SK-N-SH (cell line): ENCODE data around the gene IRF5. TPM values are rescaled to one million over a fixed set of nuclear protein-coding genes. Genes with fewer than 3 reads are reported as not detected.

Source experiments
- CTCF ChIA-PET: fragments of 300-600, 350-600 bp; formaldehyde crosslinking; extraction: SDS; loops from one replicate; lab custom pipeline; 2021; lab: Yijun Ruan, JAX
- POLR2A ChIA-PET: fragments of 350-600 bp; sonication (Branson Sonifier 250); formaldehyde crosslinking; extraction: SDS; loops from one replicate; lab custom pipeline; 2020; ENCODE audit warnings: antibody characterized with exemption, inconsistent platforms; lab: Yijun Ruan, JAX
- DNase-seq: peaks from one replicate; pipeline ENCODE4 v3.0.0; 2012
- H2AFZ ChIP-seq: fragments of 200-600 bp; sonication (generic); 2 replicates; pipeline ENCODE4 v1.8.1; 2016; ENCODE audit warnings: antibody characterized with exemption, mild to moderate bottlenecking, low read depth
- H3F3A ChIP-seq: fragments of 200-600 bp; sonication (generic); replicated peaks from 2 replicates; pipeline ENCODE3; 2016; ENCODE audit warnings: antibody characterized with exemption, mild to moderate bottlenecking; ENCODE audit not compliant: insufficient read depth
- H3K27ac ChIP-seq, 2 experiments: fragments of 200-500 bp in 1 of 2; fragments of 200-600 bp in 1 of 2; sonication (Bioruptor generic) in 1 of 2; sonication (generic), shearing (Covaris generic) in 1 of 2; 2 replicates each; pipeline versions ENCODE4 v1.5.1 to v1.6.1; 2014 to 2016; ENCODE audit warnings: low read depth in 2 of 2, inconsistent platforms in 1 of 2, low read length in 1 of 2, mild to moderate bottlenecking in 1 of 2, mixed read lengths in 1 of 2
- H3K27me3 ChIP-seq: fragments of 200-600 bp; sonication (generic), shearing (Covaris generic); 2 replicates; pipeline ENCODE4 v1.6.1; 2016; ENCODE audit warnings: mixed run types; ENCODE audit not compliant: insufficient read depth
- H3K36me3 ChIP-seq, 2 experiments: fragments of 200-500 bp in 1 of 2; fragments of 200-600 bp in 1 of 2; sonication (Bioruptor generic) in 1 of 2; sonication (generic) in 1 of 2; replicated peaks in 1 of 2; 2 replicates each; pipeline versions ENCODE3 to v1.5.1; 2014 to 2016; ENCODE audit warnings: low read length in 1 of 2, mild to moderate bottlenecking in 1 of 2; ENCODE audit not compliant: insufficient read depth in 2 of 2, control insufficient read depth in 1 of 2
- H3K4me1 ChIP-seq, 2 experiments: fragments of 200-500 bp in 1 of 2; fragments of 200-600 bp in 1 of 2; sonication (Bioruptor generic) in 1 of 2; sonication (generic), shearing (Covaris generic) in 1 of 2; 2 replicates each; pipeline versions ENCODE4 v1.5.1 to v1.6.1; 2014 to 2016; ENCODE audit warnings: low read depth in 1 of 2, low read length in 1 of 2, mixed run types in 1 of 2; ENCODE audit not compliant: insufficient read depth in 2 of 2, control insufficient read depth in 1 of 2
- H3K4me2 ChIP-seq: fragments of 200-600 bp; sonication (generic), shearing (Covaris generic); 2 replicates; pipeline ENCODE4 v1.6.1; 2017; ENCODE audit warnings: mixed run types
- H3K4me3 ChIP-seq, 2 experiments: fragments of 200-500 bp in 1 of 2; fragments of 200-600 bp in 1 of 2; sonication (Bioruptor generic) in 1 of 2; sonication (generic), shearing (Covaris generic) in 1 of 2; 2 replicates each; pipeline versions ENCODE4 v1.5.1 to v1.8.1; 2014 to 2016; ENCODE audit warnings: low read depth in 2 of 2, inconsistent platforms in 1 of 2, low read length in 1 of 2, mild to moderate bottlenecking in 1 of 2, mixed read lengths in 1 of 2, moderate library complexity in 1 of 2
- H3K79me2 ChIP-seq: fragments of 200-600 bp; sonication (generic); 2 replicates; pipeline ENCODE4 v1.8.1; 2017; ENCODE audit warnings: mild to moderate bottlenecking; ENCODE audit not compliant: insufficient read depth
- H3K9ac ChIP-seq: fragments of 200-600 bp; sonication (generic); 2 replicates; pipeline ENCODE4 v1.6.1; 2017; ENCODE audit warnings: mixed run types
- H3K9me2 ChIP-seq: fragments of 200-600 bp; sonication (generic); 2 replicates; pipeline ENCODE4 v1.6.1; 2017; ENCODE audit warnings: mixed run types
- H3K9me3 ChIP-seq: fragments of 200-600 bp; sonication (generic); 2 replicates; pipeline ENCODE4 v1.6.1; 2017; ENCODE audit warnings: mixed run types, mild to moderate bottlenecking, moderate library complexity
- H4K20me1 ChIP-seq: fragments of 200-600 bp; sonication (generic); 2 replicates; pipeline ENCODE4 v1.6.1; 2017; ENCODE audit warnings: mild to moderate bottlenecking, mixed run types; ENCODE audit not compliant: insufficient read depth
- CHD2 ChIP-seq: fragments of 150-350 bp; IDR thresholded peaks from 2 replicates; pipeline ENCODE4 v1.6.1; 2018; ENCODE audit warnings: low read length; ENCODE audit not compliant: partially characterized antibody
- EP300 ChIP-seq, 2 experiments: IDR thresholded peaks; 2 replicates each; pipeline versions ENCODE4 v1.4.0 to v1.6.1; 2012; ENCODE audit warnings: borderline replicate concordance in 1 of 2, low read depth in 1 of 2, low read length in 1 of 2
- EZH2phosphoT487 ChIP-seq: fragments of 200-600 bp; sonication (generic); IDR thresholded peaks from 2 replicates; pipeline ENCODE4 v1.6.1; 2017; ENCODE audit warnings: low read depth, mixed run types, mild to moderate bottlenecking, antibody characterized with exemption, moderate library complexity, borderline replicate concordance
- FOXJ3 ChIP-seq: sonication (generic); formaldehyde crosslinking; IDR thresholded peaks from 2 replicates; pipeline ENCODE4 v1.5.1; 2020; ENCODE audit warnings: mild to moderate bottlenecking, missing genetic modification reagents
- GABPA ChIP-seq: IDR thresholded peaks from 2 replicates; pipeline ENCODE4 v1.4.0; 2012; ENCODE audit warnings: low read depth, mild to moderate bottlenecking
- MEF2A ChIP-seq: IDR thresholded peaks from 2 replicates; pipeline ENCODE4 v1.4.0; 2012; ENCODE audit warnings: low read depth, borderline replicate concordance
- POLR2AphosphoS5 ChIP-seq: IDR thresholded peaks from 2 replicates; pipeline ENCODE4 v1.6.1; 2012; ENCODE audit warnings: low read depth, low read length
- SIN3A ChIP-seq: IDR thresholded peaks from 2 replicates; pipeline ENCODE4 v1.6.1; 2012; ENCODE audit warnings: low read depth, mild to moderate bottlenecking, low read length, moderate library complexity, borderline replicate concordance
- WGBS: methylation state at CpG from one replicate; pipeline ENCODE4 v1.1.6; 2017; ENCODE audit warnings: low lambda C conversion rate; 5-methylcytosine and 5-hydroxymethylcytosine counted together
- polyA plus RNA-seq, 3 experiments: library from polyadenylated mRNA; depleted of rRNA; stranded (reverse); fragments of >200 nt; gene quantifications; 2 replicates each; pipeline ENCODE4 v1.2.3, GENCODE V29; 2012
- TF ChIP-seq, protein P1 (sequence below): IDR thresholded peaks from 2 replicates; pipeline ENCODE4 v1.4.0; 2012; ENCODE audit warnings: low read depth, borderline replicate concordance
- TF ChIP-seq, protein P2 (sequence below): fragments of 150-350 bp; IDR thresholded peaks from 2 replicates; pipeline ENCODE4 v1.6.1; 2016; ENCODE audit warnings: mild to moderate bottlenecking, low read depth, low read length
- TF ChIP-seq, protein P3 (sequence below): fragments of 150-350 bp; IDR thresholded peaks from 2 replicates; pipeline ENCODE4 v1.6.1; 2017; ENCODE audit warnings: antibody characterized with exemption, low read length, low read depth, borderline replicate concordance
- TF ChIP-seq, protein P4 (sequence below): fragments of 200-600 bp; sonication (generic); IDR thresholded peaks from 2 replicates; pipeline ENCODE4 v1.6.1; 2017; ENCODE audit warnings: antibody characterized with exemption, mild to moderate bottlenecking, moderate library complexity

IRF5 gene
- polyA plus RNA-seq, 1 of the 3 experiments (the other 2 are of a cell fraction), result 0.62 TPM

DNA sequence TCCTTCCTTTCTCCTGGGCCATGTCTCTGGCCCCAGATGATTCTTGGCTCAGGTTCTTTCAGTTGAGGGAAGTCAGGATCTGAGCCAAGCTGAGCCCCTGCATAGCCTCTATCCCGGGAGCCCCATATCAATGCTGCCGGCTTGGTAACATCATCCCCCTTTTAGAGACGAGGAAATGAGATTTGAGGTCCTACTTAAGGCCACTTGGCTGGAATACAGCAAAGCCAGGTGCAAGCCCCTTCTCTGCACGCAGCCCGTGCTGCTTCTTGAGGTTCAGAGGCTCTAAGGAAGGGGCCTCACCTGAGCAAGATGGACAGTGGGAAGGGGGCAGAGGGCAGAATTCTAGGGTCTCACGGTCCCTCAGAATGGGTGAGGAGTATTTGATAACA lies 2.4 kb upstream of the IRF5 start:
- Histone ChIP-seq H3K27ac (no peak overlapping the region), H3K36me3 (no peaks in the 10 kb centered on the region), H3K4me3 (no peak overlapping the region), H3K27me3 (peaks cover 41% of the 10 kb centered on the region), H3K4me2 (no peak overlapping the region), H3F3A (peaks cover 3% of the 10 kb centered on the region), H3K79me2 (no peaks in the 10 kb centered on the region), H3K4me1 (peaks cover 3 to 11% of the 10 kb centered on the region in 2 experiments; a peak in 1 of 4 replicates), H3K9me3 (no peaks in the 10 kb centered on the region), H3K9me2 (no peaks in the 10 kb centered on the region), H2AFZ (no peak overlapping the region), H3K9ac (no peak overlapping the region), H4K20me1 (no peaks in the 10 kb centered on the region)
- WGBS, result 84% methylated on average over 6 of the region's 6 CpGs
- no peak for DNase-seq
- ChIA-PET POLR2A (no interaction called here), CTCF (interaction anchor here (1.1 to 1.3 kb wide), 2 partner anchors 13 to 157 kb away, joined by 3 to 5 read pairs; no protein-coding TSS in a partner anchor)
- TF ChIP-seq, protein P1, sequence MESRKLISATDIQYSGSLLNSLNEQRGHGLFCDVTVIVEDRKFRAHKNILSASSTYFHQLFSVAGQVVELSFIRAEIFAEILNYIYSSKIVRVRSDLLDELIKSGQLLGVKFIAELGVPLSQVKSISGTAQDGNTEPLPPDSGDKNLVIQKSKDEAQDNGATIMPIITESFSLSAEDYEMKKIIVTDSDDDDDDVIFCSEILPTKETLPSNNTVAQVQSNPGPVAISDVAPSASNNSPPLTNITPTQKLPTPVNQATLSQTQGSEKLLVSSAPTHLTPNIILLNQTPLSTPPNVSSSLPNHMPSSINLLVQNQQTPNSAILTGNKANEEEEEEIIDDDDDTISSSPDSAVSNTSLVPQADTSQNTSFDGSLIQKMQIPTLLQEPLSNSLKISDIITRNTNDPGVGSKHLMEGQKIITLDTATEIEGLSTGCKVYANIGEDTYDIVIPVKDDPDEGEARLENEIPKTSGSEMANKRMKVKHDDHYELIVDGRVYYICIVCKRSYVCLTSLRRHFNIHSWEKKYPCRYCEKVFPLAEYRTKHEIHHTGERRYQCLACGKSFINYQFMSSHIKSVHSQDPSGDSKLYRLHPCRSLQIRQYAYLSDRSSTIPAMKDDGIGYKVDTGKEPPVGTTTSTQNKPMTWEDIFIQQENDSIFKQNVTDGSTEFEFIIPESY, result no peak
- no peak for TF ChIP-seq FOXJ3

DNA sequence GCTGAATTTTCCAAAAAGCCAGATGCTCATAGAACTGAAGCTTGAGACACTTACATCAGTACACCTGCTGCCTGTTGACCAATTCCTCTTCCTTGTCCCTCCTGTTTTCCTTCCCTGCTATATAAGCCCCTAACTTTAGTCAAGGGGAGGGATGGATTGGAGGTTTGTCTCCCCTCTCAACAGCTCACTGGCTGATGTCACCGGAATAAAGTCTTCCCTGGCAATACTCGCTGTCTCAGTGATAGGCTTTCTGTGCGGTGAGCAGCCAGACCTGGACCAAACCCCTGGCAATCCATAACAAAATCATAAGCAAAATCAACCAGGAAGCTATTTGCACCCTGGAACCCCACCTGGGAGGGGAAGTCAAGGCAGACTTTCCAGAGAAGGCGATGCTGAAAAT lies 929 bp upstream of the IRF5 start:
- no peak overlapping the region for H3K27ac ChIP-seq
- POLR2A ChIA-PET, result interaction anchor here (0.6 kb wide), 1 partner anchor 11 kb away, joined by 4 read pairs; no protein-coding TSS in a partner anchor
- peaks cover 3% of the 10 kb centered on the region for H3F3A ChIP-seq
- no peak overlapping the region for H3K4me2 ChIP-seq
- TF ChIP-seq EZH2phosphoT487, result no peak
- no peak for TF ChIP-seq CHD2
- TF ChIP-seq POLR2AphosphoS5, result no peak
- no peak for TF ChIP-seq MEF2A
- no peak for TF ChIP-seq EP300 (IDR thresholded peaks at IDR 0.05; ENCODE audit: borderline replicate concordance in 1 of 2, low read depth in 1 of 2, low read length in 1 of 2)
- no peak for TF ChIP-seq SIN3A
- TF ChIP-seq, protein P2, sequence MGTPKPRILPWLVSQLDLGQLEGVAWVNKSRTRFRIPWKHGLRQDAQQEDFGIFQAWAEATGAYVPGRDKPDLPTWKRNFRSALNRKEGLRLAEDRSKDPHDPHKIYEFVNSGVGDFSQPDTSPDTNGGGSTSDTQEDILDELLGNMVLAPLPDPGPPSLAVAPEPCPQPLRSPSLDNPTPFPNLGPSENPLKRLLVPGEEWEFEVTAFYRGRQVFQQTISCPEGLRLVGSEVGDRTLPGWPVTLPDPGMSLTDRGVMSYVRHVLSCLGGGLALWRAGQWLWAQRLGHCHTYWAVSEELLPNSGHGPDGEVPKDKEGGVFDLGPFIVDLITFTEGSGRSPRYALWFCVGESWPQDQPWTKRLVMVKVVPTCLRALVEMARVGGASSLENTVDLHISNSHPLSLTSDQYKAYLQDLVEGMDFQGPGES, result no peak
- TF ChIP-seq FOXJ3, result no peak
- TF ChIP-seq, protein P3, sequence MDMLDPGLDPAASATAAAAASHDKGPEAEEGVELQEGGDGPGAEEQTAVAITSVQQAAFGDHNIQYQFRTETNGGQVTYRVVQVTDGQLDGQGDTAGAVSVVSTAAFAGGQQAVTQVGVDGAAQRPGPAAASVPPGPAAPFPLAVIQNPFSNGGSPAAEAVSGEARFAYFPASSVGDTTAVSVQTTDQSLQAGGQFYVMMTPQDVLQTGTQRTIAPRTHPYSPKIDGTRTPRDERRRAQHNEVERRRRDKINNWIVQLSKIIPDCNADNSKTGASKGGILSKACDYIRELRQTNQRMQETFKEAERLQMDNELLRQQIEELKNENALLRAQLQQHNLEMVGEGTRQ, result no peak
- no peak for TF ChIP-seq GABPA
- TF ChIP-seq, protein P4, sequence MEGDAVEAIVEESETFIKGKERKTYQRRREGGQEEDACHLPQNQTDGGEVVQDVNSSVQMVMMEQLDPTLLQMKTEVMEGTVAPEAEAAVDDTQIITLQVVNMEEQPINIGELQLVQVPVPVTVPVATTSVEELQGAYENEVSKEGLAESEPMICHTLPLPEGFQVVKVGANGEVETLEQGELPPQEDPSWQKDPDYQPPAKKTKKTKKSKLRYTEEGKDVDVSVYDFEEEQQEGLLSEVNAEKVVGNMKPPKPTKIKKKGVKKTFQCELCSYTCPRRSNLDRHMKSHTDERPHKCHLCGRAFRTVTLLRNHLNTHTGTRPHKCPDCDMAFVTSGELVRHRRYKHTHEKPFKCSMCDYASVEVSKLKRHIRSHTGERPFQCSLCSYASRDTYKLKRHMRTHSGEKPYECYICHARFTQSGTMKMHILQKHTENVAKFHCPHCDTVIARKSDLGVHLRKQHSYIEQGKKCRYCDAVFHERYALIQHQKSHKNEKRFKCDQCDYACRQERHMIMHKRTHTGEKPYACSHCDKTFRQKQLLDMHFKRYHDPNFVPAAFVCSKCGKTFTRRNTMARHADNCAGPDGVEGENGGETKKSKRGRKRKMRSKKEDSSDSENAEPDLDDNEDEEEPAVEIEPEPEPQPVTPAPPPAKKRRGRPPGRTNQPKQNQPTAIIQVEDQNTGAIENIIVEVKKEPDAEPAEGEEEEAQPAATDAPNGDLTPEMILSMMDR, result no peak
- no peak overlapping the region for H3K9ac ChIP-seq
- no peaks in the 10 kb centered on the region for H3K36me3 ChIP-seq
- WGBS, result 95% methylated on average over 4 of the region's 4 CpGs
- peaks cover 41% of the 10 kb centered on the region for H3K27me3 ChIP-seq
- H3K79me2 ChIP-seq, result no peaks in the 10 kb centered on the region
- H3K4me1 ChIP-seq, result peaks cover 3 to 11% of the 10 kb centered on the region in 2 experiments; a peak in 1 of 4 replicates
- no peak overlapping the region for H3K4me3 ChIP-seq
- no peaks in the 10 kb centered on the region for H3K9me3 ChIP-seq
- no peaks in the 10 kb centered on the region for H4K20me1 ChIP-seq
- CTCF ChIA-PET, result interaction anchor here (0.7 to 2.1 kb wide), 7 partner anchors 11 to 531 kb away, joined by 3 to 5 read pairs (median 3); no protein-coding TSS in a partner anchor
- DNase-seq, result no peak
- H3K9me2 ChIP-seq, result no peaks in the 10 kb centered on the region
- H2AFZ ChIP-seq, result no peak overlapping the region
